GM12874 (cell line): ENCODE data around the gene ALOXE3.

Source experiments
- TF ChIP-seq, protein P1 (sequence below): IDR thresholded peaks from 2 replicates; pipeline ENCODE4 v1.5.1; 2011; ENCODE audit warnings: low read depth, mild to moderate bottlenecking, control low read depth, low read length, moderate library complexity; ENCODE audit not compliant: insufficient read depth

The ALOXE3 gene

DNA sequence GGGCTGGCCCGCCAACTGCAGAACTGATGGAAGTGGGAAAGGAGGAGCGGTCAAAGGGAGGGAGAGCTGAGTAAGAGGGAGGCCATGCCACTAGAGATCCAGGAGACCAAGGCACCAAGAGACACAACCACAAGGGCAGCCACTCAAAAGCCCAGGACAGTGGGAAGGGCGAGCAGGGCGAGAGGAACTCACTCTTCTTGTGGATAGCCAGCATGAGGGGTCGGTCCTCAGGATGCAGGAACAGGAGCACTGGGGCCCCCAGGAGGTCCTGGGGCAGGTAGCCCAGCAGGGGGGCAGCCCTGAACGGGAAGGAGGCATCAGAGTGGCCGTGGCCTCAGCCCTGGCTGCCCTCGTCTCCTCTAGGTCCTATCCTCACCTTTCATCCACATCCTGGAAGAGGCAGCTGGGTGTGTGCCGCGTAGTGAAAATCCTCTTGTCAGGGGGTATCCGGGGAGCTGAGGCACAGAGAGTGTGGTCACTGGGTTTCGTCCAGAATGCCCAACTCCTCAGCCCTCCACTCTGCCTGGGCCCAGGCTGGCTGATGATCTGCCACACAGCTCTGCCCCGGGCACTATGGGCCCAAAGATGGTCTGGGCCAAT, 29.6 kb upstream of the ALOXE3 start:
- TF ChIP-seq, protein P1, sequence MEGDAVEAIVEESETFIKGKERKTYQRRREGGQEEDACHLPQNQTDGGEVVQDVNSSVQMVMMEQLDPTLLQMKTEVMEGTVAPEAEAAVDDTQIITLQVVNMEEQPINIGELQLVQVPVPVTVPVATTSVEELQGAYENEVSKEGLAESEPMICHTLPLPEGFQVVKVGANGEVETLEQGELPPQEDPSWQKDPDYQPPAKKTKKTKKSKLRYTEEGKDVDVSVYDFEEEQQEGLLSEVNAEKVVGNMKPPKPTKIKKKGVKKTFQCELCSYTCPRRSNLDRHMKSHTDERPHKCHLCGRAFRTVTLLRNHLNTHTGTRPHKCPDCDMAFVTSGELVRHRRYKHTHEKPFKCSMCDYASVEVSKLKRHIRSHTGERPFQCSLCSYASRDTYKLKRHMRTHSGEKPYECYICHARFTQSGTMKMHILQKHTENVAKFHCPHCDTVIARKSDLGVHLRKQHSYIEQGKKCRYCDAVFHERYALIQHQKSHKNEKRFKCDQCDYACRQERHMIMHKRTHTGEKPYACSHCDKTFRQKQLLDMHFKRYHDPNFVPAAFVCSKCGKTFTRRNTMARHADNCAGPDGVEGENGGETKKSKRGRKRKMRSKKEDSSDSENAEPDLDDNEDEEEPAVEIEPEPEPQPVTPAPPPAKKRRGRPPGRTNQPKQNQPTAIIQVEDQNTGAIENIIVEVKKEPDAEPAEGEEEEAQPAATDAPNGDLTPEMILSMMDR = no peak

DNA sequence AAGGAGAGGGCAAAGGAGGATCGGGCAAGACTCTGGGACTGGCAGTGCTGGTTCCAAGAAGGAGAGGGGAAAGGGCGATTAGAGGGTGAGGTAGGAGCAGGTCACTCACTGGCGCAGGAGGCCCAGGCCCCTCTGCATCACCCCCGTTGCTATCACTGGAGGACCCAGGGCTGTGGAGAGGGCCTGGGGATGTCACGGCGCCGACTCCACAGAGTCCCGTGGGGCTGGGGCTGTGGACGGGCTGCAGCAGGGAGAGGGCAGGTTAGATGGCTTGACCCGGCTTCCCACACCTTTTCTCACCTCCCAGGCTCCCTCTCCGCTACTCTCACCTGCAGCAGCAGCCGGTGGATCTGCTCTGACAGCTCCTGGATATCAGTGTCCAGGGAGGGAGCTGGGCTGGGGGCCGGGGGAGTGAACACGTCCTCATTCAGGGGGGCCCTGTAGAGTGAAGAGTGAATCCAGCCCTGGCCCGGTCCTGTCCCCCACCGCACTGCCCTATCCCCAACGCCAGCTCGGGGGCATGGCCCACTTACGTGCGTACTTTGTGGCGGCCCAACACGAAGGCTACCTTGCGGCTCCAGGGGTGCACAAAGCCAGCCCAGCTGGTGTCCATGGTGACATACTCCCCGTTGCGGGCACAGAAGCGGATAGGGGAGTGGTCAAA, 29.0 kb upstream of the ALOXE3 start:
- TF ChIP-seq, protein P1 = no peak

GRCh38 chr17:8146381-8147140, 28.2 kb upstream of the ALOXE3 start:
- TF ChIP-seq, protein P1 = no peak

GRCh38 chr17:8145811-8146210, 27.5 kb upstream of the ALOXE3 start:
- TF ChIP-seq, protein P1 = no peak

DNA sequence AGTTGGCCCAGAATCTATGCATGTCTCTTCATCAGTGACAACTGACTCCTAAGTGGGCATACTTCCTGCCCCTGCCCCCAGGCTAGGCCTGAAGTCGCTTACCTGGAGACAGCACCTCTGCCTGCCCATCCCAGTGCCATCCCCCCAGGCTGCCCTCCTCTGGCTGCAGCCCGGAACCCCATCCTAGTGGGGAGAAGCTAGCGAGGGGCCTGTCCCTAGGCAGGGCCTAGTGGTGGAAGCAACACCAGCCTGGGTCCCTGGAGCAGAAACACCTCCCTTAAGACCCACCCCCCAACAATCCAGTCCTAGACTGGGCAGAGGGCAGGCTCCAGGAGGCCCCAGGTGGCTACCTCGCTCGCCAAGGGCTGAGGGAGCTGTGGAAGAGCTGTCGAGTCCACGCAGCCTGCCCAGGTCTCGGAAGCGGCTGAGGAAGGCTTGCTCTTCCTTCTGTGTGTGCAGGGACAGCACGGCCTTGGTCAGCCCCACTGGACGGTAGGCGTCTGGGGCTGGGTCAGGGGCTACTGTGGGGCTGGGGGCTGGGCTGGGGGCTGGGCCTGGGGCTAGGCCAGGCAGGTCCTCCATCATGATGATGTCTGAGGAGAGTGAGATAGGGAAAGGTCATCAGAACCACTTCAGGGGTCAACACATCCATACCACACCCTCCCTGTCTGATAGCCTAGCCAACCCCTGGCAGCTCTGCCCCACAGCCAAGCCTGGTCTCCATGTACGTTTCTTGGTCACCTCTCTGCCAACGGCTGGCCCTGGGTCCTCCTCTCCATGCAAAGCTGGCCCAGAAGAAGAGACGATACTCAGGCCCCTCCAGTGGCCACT, 26.3 kb upstream of the ALOXE3 start:
- TF ChIP-seq, protein P1 = no peak

GRCh38 chr17:8143581-8144400, 25.5 kb upstream of the ALOXE3 start:
- TF ChIP-seq, protein P1 = no peak
